NCI-H2107 (cell line): ENCODE measurements around the gene ELMO1.

ENCODE experiments used
- DNase-seq: peaks from one replicate; lab custom pipeline; 2025; lab: John Stamatoyannopoulos, UW

Gene ELMO1

DNA sequence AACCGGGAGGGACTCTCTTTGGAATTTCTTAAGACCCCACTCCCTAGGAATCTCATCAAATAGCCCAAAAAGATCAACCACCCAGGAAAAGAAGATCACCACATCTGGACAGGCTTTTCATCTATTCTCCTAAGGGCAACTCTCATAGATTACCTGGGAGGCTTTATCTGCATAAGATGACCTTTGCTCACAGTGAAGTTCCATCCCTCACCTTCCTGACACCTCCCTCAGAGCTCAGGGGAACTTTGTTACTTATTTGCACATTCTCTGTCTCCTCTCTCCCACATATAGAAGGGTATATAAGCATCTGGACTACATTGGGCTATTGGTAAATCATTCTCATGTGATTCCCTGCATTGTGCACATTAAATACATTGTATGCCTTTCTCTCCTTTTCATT lies 80.1 kb downstream of the ELMO1 start:
- DNase-seq: no peak

DNA sequence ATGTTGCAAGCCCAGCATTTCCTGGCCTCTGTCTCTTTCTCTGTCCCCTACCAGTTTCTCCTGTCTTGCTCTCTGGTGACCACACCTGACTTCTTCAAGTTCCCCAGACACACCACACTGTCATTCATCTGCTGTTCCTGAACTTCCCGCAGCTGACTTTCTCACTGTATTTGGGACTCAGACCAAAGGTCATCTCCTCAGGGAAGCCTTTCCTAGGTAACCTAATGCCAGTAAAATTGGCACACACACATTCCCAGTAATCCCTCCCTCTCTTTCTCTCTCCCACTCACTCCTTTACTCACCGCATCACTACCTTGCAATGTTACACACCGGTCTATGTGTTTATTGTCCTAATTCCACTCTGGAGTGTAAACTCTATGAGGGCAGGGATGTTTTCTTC lies 81.7 kb downstream of the ELMO1 start:
- no peak for DNase-seq

DNA sequence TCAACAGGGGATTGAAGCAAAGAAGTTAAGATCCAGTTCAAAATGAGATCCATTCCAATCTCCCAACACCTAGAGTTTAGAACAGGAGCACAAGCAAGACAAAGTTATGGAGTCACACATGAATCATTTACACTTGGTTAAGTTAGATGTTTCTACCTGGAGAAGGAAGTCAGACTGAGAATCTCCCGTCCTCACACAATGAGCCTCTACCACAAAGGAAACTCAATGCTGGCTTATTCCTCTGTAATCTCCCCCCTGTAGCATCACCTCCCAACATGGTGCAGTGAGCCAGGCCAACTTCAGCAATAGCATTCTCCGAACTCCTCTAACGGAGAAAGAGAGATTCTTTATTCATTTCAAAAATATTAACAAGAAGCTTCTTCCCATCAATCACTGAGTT lies 82.2 kb downstream of the ELMO1 start:
- DNase-seq: no peak

DNA sequence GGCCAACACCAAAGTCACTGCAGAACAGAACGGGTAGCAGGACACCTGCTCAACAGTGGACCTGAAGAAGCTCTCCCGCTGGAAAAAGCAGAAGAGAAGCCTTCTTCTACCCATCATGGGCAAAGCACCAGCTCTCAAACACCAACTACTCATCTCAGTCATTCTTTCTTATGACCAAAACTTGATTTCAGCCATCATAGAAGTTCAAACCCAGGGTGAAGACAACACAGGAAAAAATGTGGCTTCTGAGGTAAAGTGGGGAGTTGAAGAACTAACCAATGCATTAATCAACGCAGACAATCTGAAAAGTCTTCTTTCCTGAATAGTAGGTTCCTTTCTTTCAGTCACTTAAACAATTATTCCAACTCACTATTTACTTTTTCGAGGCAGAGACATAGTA lies 83.3 kb downstream of the ELMO1 start:
- no peak for DNase-seq

DNA sequence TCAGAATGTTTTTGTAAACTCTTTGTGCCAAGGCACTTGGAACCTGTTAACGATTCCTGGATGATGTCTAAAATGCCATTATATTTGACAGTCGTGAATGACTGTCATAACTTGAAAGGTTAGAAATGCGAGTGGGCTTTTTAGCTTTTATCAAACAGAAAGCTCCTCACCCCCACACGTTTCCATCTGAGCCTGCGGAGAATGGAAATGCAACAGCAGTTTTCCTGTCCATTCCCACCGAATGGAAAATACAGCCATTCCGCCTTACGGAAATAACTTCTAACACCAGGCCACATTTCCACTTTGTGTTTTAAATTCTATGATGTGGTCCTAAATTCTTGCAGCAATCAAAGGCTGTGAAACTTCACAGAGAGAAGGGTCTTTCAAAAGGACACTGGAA lies 83.8 kb downstream of the ELMO1 start:
- no peak for DNase-seq

DNA sequence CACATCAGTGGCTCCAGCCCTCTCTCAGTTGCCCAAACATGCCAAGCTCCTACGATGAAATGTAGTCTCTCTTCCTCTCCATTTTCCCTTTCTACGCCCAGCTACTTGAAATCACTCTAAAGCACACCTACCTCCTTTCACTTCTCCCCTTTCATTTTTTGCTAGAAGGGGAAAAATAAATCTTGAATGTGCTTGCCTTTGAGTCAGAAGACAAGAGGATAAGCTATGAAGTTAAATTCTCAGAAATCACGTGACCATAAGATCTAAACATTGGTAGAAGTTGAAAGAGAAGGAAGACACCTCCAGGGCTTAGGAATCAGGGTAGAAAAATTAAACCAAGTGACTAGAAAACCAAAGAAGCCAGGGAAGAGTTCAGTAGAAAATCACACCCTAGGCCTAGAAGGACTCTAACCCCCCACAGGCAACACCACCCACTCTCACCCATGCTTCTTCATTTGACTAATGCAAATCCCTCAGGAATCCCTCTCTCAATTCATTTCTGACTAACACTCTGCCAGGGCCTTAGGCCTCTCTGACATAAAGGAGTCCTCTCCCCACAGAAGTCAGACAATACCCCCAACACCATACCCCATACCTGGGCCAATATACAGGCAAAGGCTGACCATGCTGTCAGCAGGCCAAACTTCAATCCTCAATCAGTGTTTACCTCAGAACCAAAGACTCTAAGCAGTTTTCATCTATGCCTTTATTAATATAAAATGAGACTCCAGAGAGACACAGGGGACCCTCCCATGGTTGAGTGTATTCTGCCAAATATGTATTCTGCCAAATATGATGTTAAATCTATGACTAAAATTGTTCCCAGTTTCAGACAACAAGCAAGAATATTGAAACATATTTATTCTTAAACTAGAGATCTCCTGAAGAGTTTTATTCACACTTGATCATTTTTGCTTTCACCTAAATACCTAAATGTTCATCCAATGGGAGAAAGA lies 84.8 kb downstream of the ELMO1 start:
- DNase-seq: no peak

DNA sequence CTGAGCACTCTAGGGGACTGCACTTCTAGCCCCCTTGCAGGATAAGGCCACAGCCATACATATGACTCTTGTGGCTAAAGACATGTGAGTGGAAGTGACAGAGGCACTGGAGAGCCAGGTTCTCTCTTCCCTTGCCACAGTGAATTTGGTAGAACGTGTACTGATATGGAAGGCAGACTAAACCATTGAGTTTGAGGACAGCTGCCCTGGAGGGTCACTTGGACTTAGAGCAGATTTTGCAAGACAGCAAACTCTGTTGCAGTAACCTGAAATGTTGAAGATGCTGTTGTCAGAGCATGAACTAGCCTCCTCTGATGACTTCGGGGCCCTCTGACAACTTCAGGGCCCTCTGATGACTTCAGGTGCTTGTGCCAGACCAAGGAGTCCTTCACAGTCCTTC lies 85.9 kb downstream of the ELMO1 start:
- DNase-seq: no peak

DNA sequence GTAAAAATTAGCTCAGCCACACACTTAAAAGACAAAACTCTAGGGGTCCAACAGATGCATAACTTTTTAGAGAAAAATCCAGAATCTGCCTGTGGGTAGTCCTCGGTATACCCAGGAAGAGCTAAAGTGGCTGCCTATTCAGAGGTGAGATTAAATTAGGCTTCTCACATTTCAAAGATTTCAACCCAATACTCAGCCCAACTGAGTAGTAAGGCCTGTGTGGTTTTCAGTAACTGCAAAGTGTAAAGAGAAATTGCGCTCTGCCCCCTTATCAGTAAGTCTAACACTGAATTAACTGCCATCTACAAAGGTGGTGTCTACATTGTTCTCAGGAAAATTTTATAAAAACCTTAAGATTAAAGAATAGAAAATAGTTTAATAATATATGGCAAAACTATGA lies 88.2 kb downstream of the ELMO1 start:
- DNase-seq: no peak

DNA sequence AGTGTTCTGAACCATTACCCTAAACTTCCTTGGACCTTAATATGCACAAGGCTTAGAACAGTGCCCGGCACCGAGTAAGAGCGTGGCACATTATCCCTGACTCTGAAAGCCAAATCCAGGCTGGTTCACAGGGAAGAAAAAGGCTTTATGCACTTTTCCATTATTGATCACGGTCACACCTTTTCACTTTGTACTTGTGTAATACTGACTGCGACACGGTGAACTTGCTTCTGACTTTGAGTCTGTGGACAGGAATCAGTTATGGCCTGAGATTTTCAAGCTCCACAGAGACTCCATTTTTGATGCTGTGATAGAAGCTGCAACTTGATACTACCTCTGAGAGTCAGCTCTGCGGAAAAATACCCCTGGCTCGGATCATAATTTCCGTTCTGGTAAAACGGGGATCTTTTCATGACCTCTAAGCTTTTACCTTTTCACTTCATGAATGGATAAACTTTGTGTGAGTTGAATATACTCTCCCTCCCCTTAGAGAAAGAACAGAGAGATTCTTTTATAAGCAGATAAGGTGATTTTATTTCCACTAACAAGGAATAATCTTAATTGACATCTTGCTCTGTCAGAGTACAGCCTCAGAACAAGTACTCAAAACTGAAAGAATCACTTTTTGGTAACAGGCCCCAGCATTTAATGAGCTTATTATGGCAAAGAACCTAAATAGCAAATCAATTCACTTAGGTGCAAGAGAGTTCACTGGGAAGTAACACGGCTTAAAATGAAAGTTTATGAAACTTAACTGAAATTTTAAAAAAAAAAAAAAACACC lies 88.8 kb downstream of the ELMO1 start:
- DNase-seq: no peak

DNA sequence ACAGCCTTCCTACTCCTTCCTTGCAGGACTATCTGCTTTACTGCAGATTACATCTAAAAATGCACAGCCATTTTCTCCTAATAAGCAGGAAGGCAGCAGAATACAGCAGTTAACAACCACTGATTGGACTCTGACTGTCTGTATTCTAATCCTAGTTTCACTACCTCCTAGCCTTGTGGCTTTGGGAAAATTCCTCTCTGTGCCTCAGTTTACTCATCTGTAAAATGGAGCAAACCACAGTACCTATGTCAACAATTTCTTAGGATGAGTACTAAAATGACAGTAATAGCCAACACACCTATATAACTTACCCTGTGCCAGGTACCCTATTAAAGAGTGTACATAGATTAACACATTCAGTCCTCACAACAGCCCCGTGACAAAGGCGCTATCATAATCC lies 89.5 kb downstream of the ELMO1 start:
- DNase-seq: no peak

DNA sequence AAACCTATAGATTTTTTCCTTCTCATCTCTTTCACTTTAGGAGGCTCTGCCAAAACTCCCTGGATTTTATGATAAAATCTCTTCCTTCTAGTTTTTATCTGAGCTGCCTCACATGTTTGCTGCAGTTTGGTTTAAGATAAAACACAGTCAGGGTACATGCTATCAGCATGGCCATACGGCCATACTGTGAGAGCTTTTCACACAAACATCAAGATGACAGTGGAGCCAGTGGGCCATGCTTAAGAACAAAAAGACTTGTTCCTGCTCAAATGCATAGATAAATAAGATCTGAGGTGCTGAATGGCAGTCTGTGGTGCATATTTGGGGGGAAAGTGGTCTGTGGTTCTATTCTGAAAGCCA lies 91.0 kb downstream of the ELMO1 start:
- DNase-seq: no peak

DNA sequence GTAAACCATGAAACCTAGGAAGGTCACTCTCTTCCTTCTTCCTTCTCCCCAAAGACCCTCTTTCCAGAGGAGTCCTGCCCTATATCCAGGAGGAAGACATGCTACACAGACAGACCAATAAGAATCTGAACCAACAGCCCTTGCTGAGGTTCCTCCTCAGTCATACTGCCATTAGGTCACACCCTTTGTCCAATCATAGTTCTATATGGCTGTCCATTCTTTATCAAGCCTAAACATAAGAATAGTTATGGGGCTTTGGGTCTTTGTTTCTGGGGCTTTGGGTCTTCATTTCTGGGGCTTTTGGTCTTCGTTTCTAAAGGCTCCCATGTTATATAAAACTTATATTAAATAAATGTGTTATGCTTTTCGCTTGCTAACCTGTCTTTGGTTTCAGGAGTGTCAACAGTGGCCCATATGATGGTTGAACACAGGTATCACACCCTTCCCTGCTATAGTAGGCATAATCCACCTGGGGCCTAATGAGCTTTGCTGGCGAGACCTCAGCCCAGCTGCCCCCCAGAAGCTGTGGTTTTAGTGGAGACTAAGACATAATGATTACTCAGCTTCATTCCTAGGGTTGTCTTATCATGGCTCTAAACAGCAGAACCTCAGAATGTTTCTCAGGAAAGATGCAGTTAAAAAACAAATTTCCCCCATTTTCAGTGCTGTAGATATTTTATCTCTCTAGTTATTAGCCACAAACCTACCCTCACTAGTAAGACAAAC lies 91.6 kb downstream of the ELMO1 start:
- no peak for DNase-seq

DNA sequence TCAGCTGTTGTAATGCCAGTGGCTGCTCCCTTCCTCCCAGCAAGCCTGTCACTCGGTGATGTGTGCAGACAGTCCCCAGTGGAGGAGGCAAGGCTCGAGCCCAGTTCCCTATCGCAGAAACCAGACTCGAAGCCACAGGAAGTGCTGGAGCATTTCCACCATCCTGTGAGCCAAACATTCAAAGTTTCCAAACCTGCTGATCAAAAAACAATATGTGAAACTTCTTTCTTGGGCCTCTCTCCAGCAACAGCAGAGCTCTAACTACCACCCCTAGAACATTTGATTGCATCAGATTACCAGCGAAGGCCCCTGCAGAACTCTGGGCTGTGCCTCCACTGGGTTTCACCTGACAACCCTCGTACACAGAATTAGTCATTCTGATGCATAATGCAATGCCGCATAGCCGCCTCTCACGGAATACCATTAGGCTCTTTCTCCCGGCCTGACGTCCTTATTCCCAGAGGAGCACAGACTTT lies 94.0 kb downstream of the ELMO1 start:
- DNase-seq: no peak

DNA sequence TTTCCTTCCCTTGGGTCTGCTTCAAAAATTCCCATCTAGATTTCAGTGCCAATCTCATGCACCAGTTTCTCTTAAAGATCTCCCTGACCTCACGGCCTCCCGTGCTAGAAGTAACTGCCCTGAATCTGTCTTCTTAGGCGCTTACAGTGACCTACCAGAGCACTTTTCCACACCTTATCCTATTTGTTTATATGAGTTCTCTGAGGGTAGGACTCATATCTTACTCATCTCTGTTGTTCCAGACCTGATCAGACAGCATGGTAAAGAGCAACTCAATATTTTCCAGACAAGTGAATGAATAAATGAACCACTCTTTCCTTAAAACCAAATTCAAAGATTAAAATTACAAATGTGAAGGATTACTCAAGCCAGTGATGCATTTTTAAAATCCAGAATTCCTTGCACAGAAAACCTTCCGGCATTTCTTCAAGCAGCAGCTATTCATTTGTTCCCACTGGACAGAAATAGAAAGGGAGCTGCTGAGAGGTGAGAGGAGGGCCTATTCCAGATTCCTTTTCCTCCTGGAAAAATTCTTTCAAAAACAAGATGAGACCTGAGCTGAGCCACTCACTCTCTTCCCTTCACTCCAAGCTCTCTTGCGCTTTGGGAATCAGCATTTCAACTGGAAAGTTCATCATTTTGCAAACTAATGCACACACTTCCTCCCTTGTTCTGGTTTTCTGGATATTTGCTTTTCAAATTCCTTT lies 94.6 kb downstream of the ELMO1 start:
- no peak for DNase-seq

DNA sequence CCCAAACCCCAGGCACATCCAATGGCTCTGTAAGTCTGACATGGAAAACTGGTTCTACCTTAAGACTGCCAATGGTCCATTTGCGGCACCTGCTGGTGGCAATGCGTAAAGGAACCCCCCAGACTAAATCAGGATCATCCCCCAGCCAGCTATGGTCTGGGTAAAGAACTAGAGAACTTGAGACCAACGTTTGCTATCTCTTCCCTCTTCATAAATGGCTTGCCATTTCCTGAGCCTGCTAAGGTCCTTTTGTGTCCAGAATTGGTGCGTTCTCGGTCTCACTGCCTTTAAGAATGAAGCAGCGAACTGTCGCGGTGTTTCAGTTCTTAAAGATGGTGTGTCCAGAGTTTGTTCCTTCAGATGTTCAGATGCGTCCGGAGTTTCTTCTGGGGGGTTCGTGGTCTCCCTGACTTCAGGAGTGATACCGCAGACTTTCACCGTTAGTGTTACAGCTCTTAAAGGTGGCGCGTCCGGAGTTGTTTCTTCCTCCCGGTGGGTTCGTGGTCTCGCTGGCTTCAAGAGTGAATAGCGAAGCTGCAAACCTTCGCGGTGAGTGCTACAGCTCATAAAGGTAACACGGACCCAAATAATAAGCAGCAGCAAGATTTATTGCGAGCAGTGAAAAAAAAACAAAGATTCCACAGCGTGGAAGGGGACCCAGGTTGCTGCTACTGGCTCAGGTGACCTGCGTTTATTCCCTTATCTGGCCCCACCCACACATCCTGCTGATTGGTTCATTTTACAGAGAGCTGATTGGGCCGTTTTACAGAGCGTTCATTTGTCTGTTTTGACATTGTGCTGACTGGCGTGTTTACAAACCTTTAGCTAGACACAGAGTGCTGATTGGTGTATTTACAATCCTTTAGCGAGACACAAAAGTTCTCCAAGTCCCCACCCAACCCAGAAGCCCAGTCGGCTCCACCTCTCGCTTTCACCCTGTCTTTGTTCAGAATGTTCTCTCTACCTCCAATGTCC lies 95.4 kb downstream of the ELMO1 start:
- DNase-seq: peak; percentile 21

DNA sequence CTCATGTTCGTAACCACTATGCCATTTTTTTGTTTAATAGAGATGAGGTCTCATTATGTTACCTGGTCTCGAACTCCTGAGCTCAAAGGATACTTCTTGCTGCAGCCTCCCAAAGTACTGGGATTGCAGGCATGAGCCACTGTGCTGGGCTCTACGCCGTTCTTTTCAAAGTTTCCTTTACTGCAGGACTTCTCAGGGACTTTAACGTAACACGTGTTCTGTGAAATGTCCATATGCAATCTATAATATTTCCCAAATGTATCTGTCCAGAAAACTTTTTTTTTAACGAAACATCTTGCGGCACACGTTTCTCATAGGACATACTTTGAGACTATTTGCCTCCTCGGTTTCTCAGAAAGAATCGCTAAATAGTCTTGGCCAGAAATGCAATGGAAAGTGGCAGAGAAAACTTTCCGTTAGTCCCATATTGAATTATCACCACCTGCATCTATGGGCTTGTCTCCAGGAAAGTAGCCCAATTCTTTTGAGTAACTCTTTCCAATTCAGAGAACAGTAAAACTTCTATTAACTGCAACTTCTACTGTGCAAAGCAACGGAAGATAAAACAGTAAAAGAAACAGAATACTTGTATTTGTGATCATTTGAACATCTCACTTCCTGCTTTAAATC lies 96.3 kb downstream of the ELMO1 start:
- DNase-seq: no peak

DNA sequence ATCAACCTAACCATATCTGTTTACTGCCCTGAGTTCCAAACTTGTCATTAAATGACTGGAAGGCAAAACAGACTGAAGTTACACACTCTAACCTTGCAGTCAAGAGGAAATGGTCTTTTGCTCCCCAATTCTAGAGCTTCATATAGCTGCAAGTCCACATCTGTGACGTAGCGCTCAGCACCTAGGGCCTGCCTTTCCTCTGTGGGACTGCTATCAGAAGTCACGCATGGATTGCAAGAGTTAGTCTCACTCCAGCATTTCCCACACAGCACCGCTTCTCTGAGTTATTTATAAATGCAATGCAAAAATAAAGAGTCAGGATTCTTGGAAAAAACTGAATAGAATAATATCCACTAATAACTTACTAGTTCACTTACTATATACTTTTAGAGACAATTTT lies 96.9 kb downstream of the ELMO1 start:
- DNase-seq: no peak

DNA sequence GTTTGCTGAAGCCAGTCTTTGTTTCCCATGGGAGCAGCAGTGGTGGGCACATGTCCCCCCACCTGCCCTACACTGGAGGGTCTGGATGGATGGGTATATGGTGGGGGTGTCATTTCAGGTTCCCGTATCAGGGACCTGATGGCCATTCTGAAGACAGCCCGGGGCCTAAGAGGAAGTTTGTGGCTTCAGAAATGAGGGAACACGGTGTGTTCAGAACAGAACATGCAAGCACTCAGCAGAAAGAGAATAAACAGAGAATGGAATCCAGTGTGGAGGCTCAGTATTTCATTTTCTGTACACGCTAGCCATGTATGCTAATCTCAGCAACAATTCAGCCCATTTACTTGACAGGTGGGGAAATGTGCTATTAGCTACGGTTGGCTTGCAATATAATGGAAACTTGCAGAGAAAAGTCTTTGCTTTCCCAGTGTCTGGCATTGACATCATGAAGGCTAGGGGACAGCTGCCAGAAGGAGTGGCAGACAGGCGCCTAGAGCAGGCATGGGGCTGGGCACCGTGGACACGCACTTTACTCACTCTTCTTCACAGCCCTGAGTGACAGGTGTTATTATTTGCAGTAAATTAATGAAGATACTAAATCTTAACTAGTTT lies 98.6 kb downstream of the ELMO1 start:
- DNase-seq: no peak

DNA sequence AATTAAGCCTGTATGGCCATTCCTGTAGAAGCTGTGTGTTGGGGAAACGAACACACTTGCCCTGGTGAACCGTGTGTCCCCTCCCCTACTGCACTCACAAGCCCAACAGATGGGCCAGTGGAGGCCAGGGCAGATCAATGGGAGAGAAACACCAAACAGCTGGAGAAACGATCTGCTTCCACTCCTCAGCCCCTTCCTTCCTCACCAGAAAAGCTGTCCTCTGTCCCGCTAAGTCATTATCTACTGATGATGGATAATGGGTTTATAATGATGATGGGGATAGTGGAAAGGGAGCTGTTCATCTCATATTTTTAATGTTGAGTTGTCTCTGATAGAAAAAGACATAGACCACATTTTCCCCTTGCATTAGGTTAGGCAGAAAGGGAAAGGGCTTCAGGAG lies 99.7 kb downstream of the ELMO1 start:
- DNase-seq: no peak

DNA sequence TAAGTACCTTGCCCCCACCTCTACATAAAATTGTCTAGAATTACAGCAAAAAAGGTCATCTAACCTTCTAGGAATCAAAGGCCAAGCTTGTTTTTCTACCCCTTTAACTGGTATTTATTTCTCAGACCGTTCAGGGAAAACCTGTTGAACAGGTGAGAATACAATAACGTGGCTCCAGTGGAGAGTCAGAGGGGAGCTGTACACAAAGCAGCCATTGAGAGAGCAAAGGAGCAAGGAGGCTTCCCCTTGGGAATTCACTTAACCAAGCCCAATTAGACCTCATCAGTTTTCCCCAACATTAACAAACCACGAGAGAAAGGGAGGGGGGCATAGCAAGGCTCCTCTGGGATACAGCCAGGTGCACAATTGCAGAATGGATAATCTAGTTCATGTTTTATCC lies 101.9 kb downstream of the ELMO1 start:
- DNase-seq: peak; percentile 85
